Bladder microvascular endothelial cell (primary cell): ENCODE results near the gene KLF12. TPM values are rescaled to one million over a fixed set of nuclear protein-coding genes. Genes with fewer than 3 reads are reported as not detected.

Source experiments
- total RNA-seq: library from RNA; depleted of rRNA; stranded (reverse); fragments of >200 nt; gene quantifications from 2 replicates; pipeline ENCODE4 v1.2.3, GENCODE V29; 2014

Gene KLF12
- 1.8 and 3.8 TPM in 2 replicates for total RNA-seq

GRCh38 chr13:74134221-74134776, at the start of gene KLF12:
TSS of gene KLF12 (minus strand) at chr13:74134404.

